ENCODE results near the gene POU6F2.

GRCh38 chr7:39269034-39269433 lies 291.3 kb downstream of the POU6F2 start:
- TF ChIP-seq, protein P1, sequence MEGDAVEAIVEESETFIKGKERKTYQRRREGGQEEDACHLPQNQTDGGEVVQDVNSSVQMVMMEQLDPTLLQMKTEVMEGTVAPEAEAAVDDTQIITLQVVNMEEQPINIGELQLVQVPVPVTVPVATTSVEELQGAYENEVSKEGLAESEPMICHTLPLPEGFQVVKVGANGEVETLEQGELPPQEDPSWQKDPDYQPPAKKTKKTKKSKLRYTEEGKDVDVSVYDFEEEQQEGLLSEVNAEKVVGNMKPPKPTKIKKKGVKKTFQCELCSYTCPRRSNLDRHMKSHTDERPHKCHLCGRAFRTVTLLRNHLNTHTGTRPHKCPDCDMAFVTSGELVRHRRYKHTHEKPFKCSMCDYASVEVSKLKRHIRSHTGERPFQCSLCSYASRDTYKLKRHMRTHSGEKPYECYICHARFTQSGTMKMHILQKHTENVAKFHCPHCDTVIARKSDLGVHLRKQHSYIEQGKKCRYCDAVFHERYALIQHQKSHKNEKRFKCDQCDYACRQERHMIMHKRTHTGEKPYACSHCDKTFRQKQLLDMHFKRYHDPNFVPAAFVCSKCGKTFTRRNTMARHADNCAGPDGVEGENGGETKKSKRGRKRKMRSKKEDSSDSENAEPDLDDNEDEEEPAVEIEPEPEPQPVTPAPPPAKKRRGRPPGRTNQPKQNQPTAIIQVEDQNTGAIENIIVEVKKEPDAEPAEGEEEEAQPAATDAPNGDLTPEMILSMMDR (IDR thresholded peaks at IDR 0.05) = no peak
- TF ChIP-seq POLR2A (IDR thresholded peaks at IDR 0.05) = no peak
